ENCODE data around the gene BRD4. TPM values are rescaled to one million over a fixed set of nuclear protein-coding genes. Genes with fewer than 3 reads are reported as not detected.

The BRD4 gene
- total RNA-seq, 4 donors from 2014 or later, result 54.8 to 111 (median 68.3) TPM

- peak; percentile 89 to 92 for DNase-seq (ENCODE audit: low spot score in 2 of 2)
- WGBS, result 8% methylated on average over 12 of the region's 12 CpGs
- peak overlapping the region; percentile 13 for H3K4me3 ChIP-seq
Observed at GRCh38 chr19:15280915-15281683, 51.2 kb downstream of the BRD4 start.

GRCh38 chr19:15280048-15280725, 52.2 kb downstream of the BRD4 start:
- DNase-seq (ENCODE audit: low spot score in 2 of 2), result no peak
- Histone ChIP-seq H3K9me3 (no peaks in the 10 kb centered on the region), H3K4me3 (peak overlapping the region; percentile 13), H3K27ac (peak overlapping the region; percentile 87), H3K36me3 (no peaks in the 10 kb centered on the region), H3K4me1 (peaks cover 100% of the 10 kb centered on the region), H3K27me3 (no peaks in the 10 kb centered on the region)
- TF ChIP-seq POLR2A (IDR thresholded peaks at IDR 0.05) (no peak), EP300 (IDR thresholded peaks at IDR 0.05) (no peak), CTCF (IDR thresholded peaks at IDR 0.05) (no peak), POLR2AphosphoS5 (IDR thresholded peaks at IDR 0.05) (no peak)
- 67% methylated on average over 2 of the region's 6 CpGs for WGBS

More at GRCh38 chr19:15280915-15281683, 51.2 kb downstream of the BRD4 start:
- no peaks in the 10 kb centered on the region for H3K36me3 ChIP-seq
- H3K27me3 ChIP-seq, result no peaks in the 10 kb centered on the region
- H3K27ac ChIP-seq, result peak overlapping the region; percentile 87
- TF ChIP-seq CTCF (IDR thresholded peaks at IDR 0.05), result peak in 1 of 2 donors; percentile 23
- TF ChIP-seq POLR2A (IDR thresholded peaks at IDR 0.05), result no peak
- peak in 2 of 3 donors; percentile 63 to 66 for TF ChIP-seq POLR2AphosphoS5 (IDR thresholded peaks at IDR 0.05)
- TF ChIP-seq EP300 (IDR thresholded peaks at IDR 0.05), result no peak
- no peaks in the 10 kb centered on the region for H3K9me3 ChIP-seq
- H3K4me1 ChIP-seq, result peaks cover 99% of the 10 kb centered on the region

- 88% methylated on average over 4 of the region's 4 CpGs for WGBS
- Histone ChIP-seq H3K4me1 (peaks cover 100% of the 10 kb centered on the region), H3K4me3 (no peak overlapping the region)
Observed at GRCh38 chr19:15279326-15279904, 52.9 kb downstream of the BRD4 start.

GRCh38 chr19:15276620-15277215, 55.6 kb downstream of the BRD4 start:
- no peak for DNase-seq (ENCODE audit: low spot score in 2 of 2)
- TF ChIP-seq CTCF (IDR thresholded peaks at IDR 0.05), result no peak
- TF ChIP-seq EP300 (IDR thresholded peaks at IDR 0.05), result no peak
- no peak for TF ChIP-seq POLR2AphosphoS5 (IDR thresholded peaks at IDR 0.05)
- TF ChIP-seq POLR2A (IDR thresholded peaks at IDR 0.05), result no peak
- no peaks in the 10 kb centered on the region for H3K9me3 ChIP-seq
- H3K4me1 ChIP-seq, result peaks cover 88% of the 10 kb centered on the region
- 57% methylated on average over 11 of the region's 11 CpGs for WGBS
- peaks cover 14% of the 10 kb centered on the region for H3K36me3 ChIP-seq
- peak overlapping the region; percentile 17 for H3K27ac ChIP-seq
- H3K4me3 ChIP-seq, result no peak overlapping the region
- H3K27me3 ChIP-seq, result no peaks in the 10 kb centered on the region

More at GRCh38 chr19:15279326-15279904, 52.9 kb downstream of the BRD4 start:
- no peak for TF ChIP-seq EP300 (IDR thresholded peaks at IDR 0.05)
- TF ChIP-seq POLR2A (IDR thresholded peaks at IDR 0.05), result no peak
- no peak for TF ChIP-seq CTCF (IDR thresholded peaks at IDR 0.05)
- no peak for TF ChIP-seq POLR2AphosphoS5 (IDR thresholded peaks at IDR 0.05)
- Histone ChIP-seq H3K36me3 (no peaks in the 10 kb centered on the region), H3K27ac (peak overlapping the region; percentile 87), H3K9me3 (no peaks in the 10 kb centered on the region), H3K27me3 (no peaks in the 10 kb centered on the region)
- no peak for DNase-seq (ENCODE audit: low spot score in 2 of 2)

Measured in suprapubic skin (tissue), 4 donors.